ENCODE measurements around the gene LIPT1. TPM values are rescaled to one million over a fixed set of nuclear protein-coding genes. Genes with fewer than 3 reads are reported as not detected.

Gene LIPT1
- total RNA-seq, 1 donor from 2014 or later = 6.3 TPM

DNA sequence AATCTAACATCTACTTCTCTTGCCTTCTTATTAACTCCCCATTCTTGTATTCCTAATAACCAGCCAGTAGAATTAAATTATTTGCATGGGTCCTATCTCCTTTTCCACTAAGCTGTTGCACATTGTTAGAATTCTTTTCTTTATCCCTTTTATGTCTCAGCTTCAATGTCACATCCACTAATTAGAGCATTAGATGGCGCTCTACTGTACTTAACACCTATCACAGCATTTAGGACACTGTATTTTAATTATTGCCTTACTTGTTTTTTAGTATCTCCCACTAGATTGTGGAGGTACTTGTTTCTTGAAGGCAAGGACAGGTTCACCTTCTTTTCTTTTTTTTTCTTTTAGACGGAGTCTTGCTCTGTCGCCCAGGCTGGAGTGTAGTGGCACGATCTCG lies 3.8 kb downstream of the LIPT1 start:
- no peak for TF ChIP-seq CTCF (IDR thresholded peaks at IDR 0.05; ENCODE audit: unreplicated experiment)
- H3K4me3 Mint-ChIP-seq (ENCODE audit: low read depth) = no peak overlapping the region
- H3K36me3 Mint-ChIP-seq (ENCODE audit: insufficient read depth) = peaks cover 6% of the 10 kb centered on the region
- no peak for DNase-seq (ENCODE audit: low spot score, unreplicated experiment)
- H3K9me3 Mint-ChIP-seq (ENCODE audit: low read depth) = no peaks in the 10 kb centered on the region
- H3K4me1 Mint-ChIP-seq (ENCODE audit: low read depth) = peaks cover 20% of the 10 kb centered on the region
- no peak overlapping the region for H3K27ac Mint-ChIP-seq
- H3K27me3 Mint-ChIP-seq = no peaks in the 10 kb centered on the region

DNA sequence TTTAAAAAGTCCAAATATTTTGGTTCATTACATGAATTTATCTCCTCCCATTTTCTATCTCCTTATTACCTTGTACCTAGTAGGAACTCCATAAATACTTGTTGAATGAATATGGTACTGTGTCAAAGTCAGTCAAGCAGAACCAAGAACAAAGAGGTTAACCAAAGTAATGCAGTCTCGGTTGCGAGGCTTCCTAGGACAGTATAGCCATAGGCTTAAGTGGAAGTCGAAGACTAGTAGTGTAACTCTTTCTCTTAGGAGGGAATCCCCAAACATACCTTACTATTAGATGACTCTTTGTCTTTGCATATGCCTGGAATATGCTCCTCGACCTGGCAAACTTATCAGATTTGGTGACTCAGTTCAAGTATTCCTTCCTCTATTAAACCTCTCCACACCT lies 4.8 kb downstream of the LIPT1 start:
- no peak overlapping the region for H3K4me3 Mint-ChIP-seq (ENCODE audit: low read depth)
- peaks cover 8% of the 10 kb centered on the region for H3K36me3 Mint-ChIP-seq (ENCODE audit: insufficient read depth)
- H3K27ac Mint-ChIP-seq = no peak overlapping the region
- no peaks in the 10 kb centered on the region for H3K9me3 Mint-ChIP-seq (ENCODE audit: low read depth)
- DNase-seq (ENCODE audit: low spot score, unreplicated experiment) = no peak
- no peak for TF ChIP-seq CTCF (IDR thresholded peaks at IDR 0.05; ENCODE audit: unreplicated experiment)
- peaks cover 13% of the 10 kb centered on the region for H3K4me1 Mint-ChIP-seq (ENCODE audit: low read depth)
- no peaks in the 10 kb centered on the region for H3K27me3 Mint-ChIP-seq

- no peak for DNase-seq (ENCODE audit: low spot score, unreplicated experiment)
- Mint-ChIP-seq H3K4me1 (ENCODE audit: low read depth) (no peaks in the 10 kb centered on the region), H3K36me3 (ENCODE audit: insufficient read depth) (peaks cover 8% of the 10 kb centered on the region), H3K27ac (no peak overlapping the region), H3K4me3 (ENCODE audit: low read depth) (no peak overlapping the region), H3K27me3 (no peaks in the 10 kb centered on the region), H3K9me3 (ENCODE audit: low read depth) (no peaks in the 10 kb centered on the region)
- no peak for TF ChIP-seq CTCF (IDR thresholded peaks at IDR 0.05; ENCODE audit: unreplicated experiment)
Observed at GRCh38 chr2:99166218-99166617, 11.5 kb downstream of the LIPT1 start.

DNA sequence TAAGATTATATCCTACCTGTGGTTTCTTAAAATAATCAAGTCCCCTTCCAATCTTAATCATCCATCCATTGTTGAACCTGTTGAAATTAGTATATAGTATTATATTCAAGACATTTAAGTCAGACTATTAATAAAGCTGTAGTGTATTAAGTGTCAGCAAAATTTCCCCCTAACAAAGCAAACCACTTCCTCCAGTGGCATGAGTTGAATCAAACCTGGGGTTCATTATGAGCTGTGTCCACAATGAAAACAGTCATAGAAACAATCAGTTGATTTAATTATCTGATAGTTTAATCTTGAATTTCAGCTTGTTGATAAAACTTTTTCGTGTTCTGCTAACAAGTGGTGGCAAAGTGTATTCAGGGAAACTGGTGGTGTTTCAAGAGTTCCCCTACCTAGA lies 14.8 kb downstream of the LIPT1 start:
- Mint-ChIP-seq H3K36me3 (ENCODE audit: insufficient read depth) (peaks cover 7% of the 10 kb centered on the region), H3K9me3 (ENCODE audit: low read depth) (no peaks in the 10 kb centered on the region)

DNA sequence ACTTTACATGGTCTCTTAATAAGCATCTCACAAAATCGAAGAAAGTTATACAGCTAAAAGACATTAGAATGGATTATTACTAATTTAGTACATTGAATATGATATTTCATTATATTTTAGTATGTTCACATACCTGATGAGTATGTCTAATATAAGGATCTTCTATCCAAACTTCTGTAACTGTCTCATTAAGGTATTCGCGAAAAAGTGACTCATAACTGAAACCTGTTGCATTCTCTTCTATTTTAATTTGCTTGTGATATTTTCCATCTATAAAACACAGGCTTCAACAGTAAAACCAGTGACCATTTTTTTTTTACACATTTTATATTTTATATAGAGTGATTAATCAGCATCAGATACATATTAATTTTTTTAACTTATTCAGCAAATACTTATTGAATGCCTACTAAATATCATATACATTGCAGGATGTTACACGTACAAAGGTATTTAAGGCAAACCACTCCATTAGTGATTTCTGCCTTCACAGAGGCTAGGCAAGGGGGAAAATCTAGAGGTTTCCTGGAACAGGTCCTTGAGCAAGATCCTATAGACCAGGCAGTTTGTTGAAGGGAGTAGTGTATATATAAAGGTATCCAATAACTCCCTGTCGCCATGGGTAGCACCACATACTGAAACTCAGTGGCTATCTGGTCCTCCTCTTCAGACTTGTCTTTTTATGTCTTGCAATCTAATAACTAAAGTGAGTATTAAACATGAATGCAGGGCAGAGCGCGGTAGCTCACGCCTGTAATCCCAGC lies 16.8 kb downstream of the LIPT1 start:
- peaks cover 4% of the 10 kb centered on the region for H3K36me3 Mint-ChIP-seq (ENCODE audit: insufficient read depth)
- no peak for DNase-seq (ENCODE audit: low spot score, unreplicated experiment)
- H3K4me1 Mint-ChIP-seq (ENCODE audit: low read depth) = no peaks in the 10 kb centered on the region

More for the DNA sequence above, 14.8 kb downstream of the LIPT1 start:
- TF ChIP-seq CTCF (IDR thresholded peaks at IDR 0.05; ENCODE audit: unreplicated experiment) = no peak
- DNase-seq (ENCODE audit: low spot score, unreplicated experiment) = no peak
- H3K4me1 Mint-ChIP-seq (ENCODE audit: low read depth) = no peaks in the 10 kb centered on the region
- no peak overlapping the region for H3K27ac Mint-ChIP-seq
- H3K27me3 Mint-ChIP-seq = no peaks in the 10 kb centered on the region
- H3K4me3 Mint-ChIP-seq (ENCODE audit: low read depth) = no peak overlapping the region

More for the DNA sequence above, 16.8 kb downstream of the LIPT1 start:
- no peak for TF ChIP-seq CTCF (IDR thresholded peaks at IDR 0.05; ENCODE audit: unreplicated experiment)
- H3K27me3 Mint-ChIP-seq = no peaks in the 10 kb centered on the region
- H3K27ac Mint-ChIP-seq = no peak overlapping the region
- no peaks in the 10 kb centered on the region for H3K9me3 Mint-ChIP-seq (ENCODE audit: low read depth)
- H3K4me3 Mint-ChIP-seq (ENCODE audit: low read depth) = no peak overlapping the region

Data from progenitor cell of endocrine pancreas (in vitro differentiated cells).